ENCODE results near the gene ALKBH8. TPM values are rescaled to one million over a fixed set of nuclear protein-coding genes. Genes with fewer than 3 reads are reported as not detected.

ALKBH8 gene
- total and polyA plus RNA-seq, 4 donors: 2.5 to 4.7 (median 3.0) TPM

- Histone ChIP-seq H3K9me3 (ENCODE audit: control insufficient read depth in 4 of 4, low read length in 3 of 4) (no peaks in the 10 kb centered on the region), H3K4me3 (ENCODE audit: low read depth in 1 of 3, low read length in 3 of 3) (no peak overlapping the region), H3K36me3 (ENCODE audit: control insufficient read depth in 4 of 4, insufficient read depth in 3 of 4, low read depth in 1 of 4, low read length in 3 of 4) (no peaks in the 10 kb centered on the region), H3K27ac (ENCODE audit: low read depth in 1 of 2, low read length in 2 of 2) (no peak overlapping the region), H3K4me1 (ENCODE audit: control insufficient read depth in 4 of 4, insufficient read depth in 4 of 4, low read length in 3 of 4) (no peaks in the 10 kb centered on the region), H3K9ac (ENCODE audit: low read depth in 1 of 2, low read length in 2 of 2) (no peak overlapping the region), H3K27me3 (ENCODE audit: control insufficient read depth in 4 of 4, insufficient read depth in 4 of 4, low read length in 3 of 4) (no peaks in the 10 kb centered on the region)
- TF ChIP-seq ATF3 (IDR thresholded peaks at IDR 0.05): no peak
- no peak for TF ChIP-seq TAF1 (conservative IDR thresholded peaks at IDR 0.05)
- DNase-seq (ENCODE audit: low spot score): no peak
Measured at GRCh38 chr11:107482234-107482633, 83.3 kb downstream of the ALKBH8 start.

- H3K27me3 ChIP-seq (ENCODE audit: control insufficient read depth in 4 of 4, insufficient read depth in 4 of 4, low read length in 3 of 4): no peaks in the 10 kb centered on the region
- DNase-seq (ENCODE audit: low spot score): no peak
- no peaks in the 10 kb centered on the region for H3K9me3 ChIP-seq (ENCODE audit: control insufficient read depth in 4 of 4, low read length in 3 of 4)
- no peak overlapping the region for H3K4me3 ChIP-seq (ENCODE audit: low read depth in 1 of 3, low read length in 3 of 3)
- no peaks in the 10 kb centered on the region for H3K36me3 ChIP-seq (ENCODE audit: control insufficient read depth in 4 of 4, insufficient read depth in 3 of 4, low read depth in 1 of 4, low read length in 3 of 4)
- H3K27ac ChIP-seq (ENCODE audit: low read depth in 1 of 2, low read length in 2 of 2): no peak overlapping the region
- no peaks in the 10 kb centered on the region for H3K4me1 ChIP-seq (ENCODE audit: control insufficient read depth in 4 of 4, insufficient read depth in 4 of 4, low read length in 3 of 4)
- no peak overlapping the region for H3K9ac ChIP-seq (ENCODE audit: low read depth in 1 of 2, low read length in 2 of 2)
- no peak for TF ChIP-seq JUND (IDR thresholded peaks at IDR 0.05)
- no peak for TF ChIP-seq FOXA2 (IDR thresholded peaks at IDR 0.05)
- no peak for TF ChIP-seq ATF3 (IDR thresholded peaks at IDR 0.05)
- no peak for TF ChIP-seq MAX (IDR thresholded peaks at IDR 0.05)
- TF ChIP-seq NR2F2 (IDR thresholded peaks at IDR 0.05): no peak
- TF ChIP-seq GABPA (IDR thresholded peaks at IDR 0.05 in 1 of 2, conservative IDR thresholded peaks at IDR 0.05 in 1 of 2): no peak
- no peak for TF ChIP-seq CTCF (IDR thresholded peaks at IDR 0.05; ENCODE audit: low read depth, low read length, missing input control)
- TF ChIP-seq EGR1 (IDR thresholded peaks at IDR 0.05; ENCODE audit: low read depth in 2 of 2): no peak
- TF ChIP-seq HNF4G (IDR thresholded peaks at IDR 0.05): no peak
Measured at GRCh38 chr11:107478922-107479321, 86.6 kb downstream of the ALKBH8 start.

- DNase-seq (ENCODE audit: low spot score): no peak
- H3K9ac ChIP-seq (ENCODE audit: low read depth in 1 of 2, low read length in 2 of 2): no peak overlapping the region
Measured at GRCh38 chr11:107477820-107478219, 87.7 kb downstream of the ALKBH8 start.

More at GRCh38 chr11:107477820-107478219, 87.7 kb downstream of the ALKBH8 start:
- TF ChIP-seq REST (IDR thresholded peaks at IDR 0.05) (no peak), HNF4G (IDR thresholded peaks at IDR 0.05) (no peak), ZBTB33 (IDR thresholded peaks at IDR 0.05) (no peak), EGR1 (IDR thresholded peaks at IDR 0.05; ENCODE audit: low read depth in 2 of 2) (no peak), RAD21 (IDR thresholded peaks at IDR 0.05) (no peak), ATF3 (IDR thresholded peaks at IDR 0.05) (no peak), GABPA (IDR thresholded peaks at IDR 0.05 in 1 of 2, conservative IDR thresholded peaks at IDR 0.05 in 1 of 2) (no peak), NR2F2 (IDR thresholded peaks at IDR 0.05) (no peak), HNF4A (conservative IDR thresholded peaks at IDR 0.05) (no peak), CTCF (IDR thresholded peaks at IDR 0.05; ENCODE audit: low read depth, low read length, missing input control) (no peak), YY1 (IDR thresholded peaks at IDR 0.05) (no peak), RXRA (IDR thresholded peaks at IDR 0.05) (no peak), JUND (IDR thresholded peaks at IDR 0.05) (no peak), MAX (IDR thresholded peaks at IDR 0.05) (no peak)
- H3K36me3 ChIP-seq (ENCODE audit: control insufficient read depth in 4 of 4, insufficient read depth in 3 of 4, low read depth in 1 of 4, low read length in 3 of 4): no peaks in the 10 kb centered on the region
- no peak overlapping the region for H3K27ac ChIP-seq (ENCODE audit: low read depth in 1 of 2, low read length in 2 of 2)
- no peaks in the 10 kb centered on the region for H3K27me3 ChIP-seq (ENCODE audit: control insufficient read depth in 4 of 4, insufficient read depth in 4 of 4, low read length in 3 of 4)
- no peaks in the 10 kb centered on the region for H3K9me3 ChIP-seq (ENCODE audit: control insufficient read depth in 4 of 4, low read length in 3 of 4)
- no peak overlapping the region for H3K4me3 ChIP-seq (ENCODE audit: low read depth in 1 of 3, low read length in 3 of 3)
- WGBS: 79% methylated on average over 3 of the region's 3 CpGs
- H3K4me1 ChIP-seq (ENCODE audit: control insufficient read depth in 4 of 4, insufficient read depth in 4 of 4, low read length in 3 of 4): no peaks in the 10 kb centered on the region
